GM18507 (cell line): Measurements from ENCODE around the gene NXPH3.
"Not testable (repeated sequence)": the region's sequence is repeated elsewhere in the genome, so short reads cannot be mapped to it uniquely, and the experiment has no call there.

Experiments
- DNase-seq: peaks from one replicate; pipeline ENCODE4 v3.0.0; 2011; ENCODE audit warnings: low read depth; ENCODE audit not compliant: insufficient read length; ENCODE audit errors: extremely low spot score
- FAIRE-seq: peaks from 2 replicates; lab custom pipeline; 2011; peaks lifted over from hg19 to GRCh38; lab: Jason Lieb, UNC

The NXPH3 gene

GRCh38 chr17:49553676-49554335 is 21.9 kb upstream of the NXPH3 start:
- DNase-seq (no peak), FAIRE-seq (no peak)

DNA sequence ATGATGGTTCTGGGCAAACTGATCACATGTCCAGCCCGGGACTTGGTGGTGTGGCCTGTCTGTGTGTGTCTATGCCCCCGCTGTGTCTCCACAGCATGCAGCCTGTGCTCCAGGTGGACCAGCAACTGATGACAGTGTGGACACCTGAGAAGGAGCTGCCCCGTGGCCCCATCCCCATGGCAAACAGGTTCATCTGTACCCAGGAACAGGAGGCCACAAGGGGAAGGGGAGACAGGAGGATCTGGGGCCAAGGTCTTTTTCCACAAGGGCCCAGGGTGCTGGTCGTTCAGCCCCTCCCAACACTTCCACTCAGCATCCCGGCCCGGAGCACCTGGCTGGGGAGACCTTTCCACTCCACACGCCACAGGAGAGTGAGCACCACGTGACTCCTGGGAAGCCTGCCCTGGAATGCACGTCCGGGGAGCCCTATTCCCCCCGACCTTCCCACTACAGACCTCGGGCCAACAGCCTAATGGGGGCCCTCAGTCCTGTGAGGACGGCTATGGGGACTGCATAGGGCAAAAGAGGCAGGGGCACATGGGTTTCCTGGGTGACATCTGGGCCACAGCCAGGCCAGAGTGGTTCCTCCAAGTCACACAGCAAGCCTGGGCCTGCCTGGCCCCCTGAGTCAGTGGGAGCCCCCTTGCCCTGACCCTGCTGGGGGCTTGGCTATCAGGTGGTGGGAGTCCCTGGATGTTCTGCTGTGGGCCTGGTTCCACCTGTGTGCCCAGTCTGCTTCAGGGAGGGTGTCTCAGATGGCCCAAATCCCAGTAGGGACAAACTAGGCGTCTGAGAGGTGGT is 20.8 kb upstream of the NXPH3 start:
- DNase-seq (no peak), FAIRE-seq (no peak)

DNA sequence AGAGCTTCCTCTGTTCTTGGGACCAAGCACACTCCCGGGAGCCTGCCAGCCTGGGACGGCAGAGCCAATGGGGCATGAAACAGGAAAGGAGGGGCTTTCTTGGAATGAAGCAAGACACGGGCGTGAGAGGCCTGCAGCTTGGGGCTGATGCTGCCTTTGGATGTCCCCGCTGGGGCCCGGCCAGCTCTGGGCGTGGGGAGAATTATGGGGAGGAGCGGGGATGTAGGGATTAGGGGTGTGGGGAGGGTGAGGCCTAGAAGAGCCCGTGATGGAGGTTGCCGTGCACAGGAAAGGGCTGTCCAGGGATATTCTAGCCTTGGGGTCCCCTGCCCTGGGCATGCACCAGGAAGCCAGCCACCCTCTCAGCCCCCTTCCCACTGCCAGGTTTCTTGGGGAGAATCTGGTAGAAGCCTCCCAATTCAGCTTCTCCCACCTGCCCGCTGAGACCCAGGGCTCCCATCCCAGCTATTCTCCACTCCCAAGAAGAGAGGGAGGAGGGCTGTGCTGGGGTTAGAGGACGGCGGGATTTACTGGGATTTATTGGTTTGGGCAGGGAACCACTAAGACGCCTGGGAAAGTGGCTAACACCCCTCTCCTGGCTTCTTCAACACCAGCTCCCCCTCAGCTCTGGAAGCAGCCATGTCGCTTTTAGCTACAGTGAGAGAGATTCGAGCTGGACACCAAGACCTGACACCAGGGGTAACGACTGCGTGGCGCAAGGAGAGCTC is 20.0 kb upstream of the NXPH3 start:
- DNase-seq = no peak
- no peak for FAIRE-seq

DNA sequence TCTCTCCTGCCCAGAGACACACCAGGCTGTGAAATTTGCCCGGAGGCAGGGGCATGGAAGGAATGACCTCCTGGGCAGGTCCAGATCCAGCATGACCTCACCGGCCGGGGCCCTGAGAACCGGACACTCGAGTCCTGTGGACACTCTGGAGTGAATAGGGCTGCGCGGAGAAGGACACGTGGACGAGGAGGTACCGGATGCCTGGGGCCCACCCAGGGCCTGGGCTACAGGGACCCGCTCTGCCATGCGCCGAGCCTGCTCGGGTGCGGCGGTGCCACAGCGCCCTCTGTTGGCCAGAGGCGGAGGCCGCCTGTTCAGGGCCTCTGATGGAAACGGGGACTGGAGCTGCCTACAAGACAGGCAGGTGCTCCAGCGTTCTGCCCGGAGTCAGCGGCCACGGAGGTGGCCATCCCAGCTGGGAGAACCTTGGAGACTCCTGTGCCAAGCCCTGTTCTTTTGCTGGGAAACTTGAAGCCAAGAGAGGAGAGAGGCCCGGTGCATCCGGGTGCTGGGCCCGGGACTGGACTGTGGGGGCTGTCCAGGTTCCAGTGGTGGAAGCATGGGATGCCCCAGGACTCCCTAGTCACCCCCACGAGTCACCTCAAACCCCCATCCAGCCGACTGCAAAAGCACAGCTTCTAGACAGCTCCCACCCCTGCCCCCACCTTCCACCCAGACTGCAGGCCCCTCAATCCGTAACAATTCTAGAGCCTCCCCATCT is 19.3 kb upstream of the NXPH3 start:
- DNase-seq (peak; percentile 82), FAIRE-seq (peak; percentile 29)

GRCh38 chr17:49557312-49558024 is 18.2 kb upstream of the NXPH3 start:
- no peak for DNase-seq
- FAIRE-seq = peak; percentile 59

GRCh38 chr17:49564638-49565037 is 11.0 kb upstream of the NXPH3 start:
- DNase-seq = no peak
- no peak for FAIRE-seq

DNA sequence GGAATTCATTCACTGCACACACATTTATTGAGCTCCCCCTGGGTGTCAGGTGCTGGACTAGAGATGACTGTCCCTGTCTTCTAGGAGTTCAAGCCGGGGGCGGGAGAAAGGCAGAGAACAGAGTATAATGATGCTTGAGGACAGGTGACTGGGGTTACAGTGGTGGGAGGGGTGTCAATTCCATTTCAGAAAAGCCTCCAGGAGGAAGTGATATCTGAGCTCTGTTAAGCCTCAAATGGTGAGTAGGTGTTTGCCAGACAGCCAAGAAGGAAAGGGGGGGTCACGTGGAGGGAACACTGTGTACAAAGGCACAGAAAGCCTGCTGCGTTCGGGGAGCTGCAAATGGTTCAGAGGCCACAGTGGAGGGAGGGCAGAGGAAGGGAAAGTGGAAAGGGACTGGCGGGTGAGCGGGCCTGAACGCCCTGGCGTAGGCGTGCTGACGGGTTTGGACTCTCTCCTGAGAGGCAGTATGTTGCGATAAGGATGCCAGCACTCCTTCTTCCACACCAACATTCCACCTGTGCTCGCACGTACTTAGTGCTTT is 9.7 kb upstream of the NXPH3 start:
- FAIRE-seq (peak; percentile 69), DNase-seq (no peak)

DNA sequence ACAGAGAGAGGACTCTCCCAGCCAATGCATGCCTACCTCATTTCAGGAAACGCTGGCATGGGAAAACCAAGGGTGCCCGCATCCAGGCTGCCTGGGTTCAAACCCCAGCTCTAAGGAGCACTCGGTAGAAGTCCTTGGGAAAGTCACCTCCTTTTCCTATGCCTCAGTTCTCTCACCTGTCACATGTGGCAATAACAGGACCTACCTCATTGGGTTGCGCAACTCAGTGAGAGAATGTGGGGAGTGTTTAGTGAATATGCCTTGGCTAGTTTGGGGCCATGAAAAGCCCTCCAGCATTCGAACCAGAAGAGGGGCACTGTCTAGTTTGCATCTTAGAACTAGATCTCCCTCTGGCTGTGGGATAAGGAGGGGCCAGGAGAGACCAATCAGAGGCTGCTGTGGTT is 9.0 kb upstream of the NXPH3 start:
- DNase-seq = no peak
- no peak for FAIRE-seq

GRCh38 chr17:49567104-49567521 is 8.6 kb upstream of the NXPH3 start:
- no peak for FAIRE-seq

GRCh38 chr17:49567871-49568694 is 7.6 kb upstream of the NXPH3 start:
- no peak for DNase-seq
- FAIRE-seq = peak; percentile 89

More at GRCh38 chr17:49567104-49567521, 8.6 kb upstream of the NXPH3 start:
- DNase-seq = no peak

DNA sequence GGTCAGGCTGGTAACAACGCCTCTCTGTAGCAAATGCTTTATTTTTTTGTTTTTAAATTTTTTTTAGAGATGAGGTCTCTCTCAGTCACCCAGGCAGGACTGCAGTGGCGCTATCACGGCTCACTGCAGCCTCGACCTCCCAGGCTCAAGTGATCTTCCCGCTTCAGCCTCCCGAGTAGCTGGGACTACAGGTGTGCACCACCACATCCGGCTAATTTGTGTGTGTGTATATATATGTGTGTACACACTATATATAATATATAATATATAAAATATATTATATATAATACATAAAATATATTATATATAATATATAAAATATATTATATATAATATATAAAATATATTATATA is 7.0 kb upstream of the NXPH3 start:
- not testable (repeated sequence) for DNase-seq, FAIRE-seq

DNA sequence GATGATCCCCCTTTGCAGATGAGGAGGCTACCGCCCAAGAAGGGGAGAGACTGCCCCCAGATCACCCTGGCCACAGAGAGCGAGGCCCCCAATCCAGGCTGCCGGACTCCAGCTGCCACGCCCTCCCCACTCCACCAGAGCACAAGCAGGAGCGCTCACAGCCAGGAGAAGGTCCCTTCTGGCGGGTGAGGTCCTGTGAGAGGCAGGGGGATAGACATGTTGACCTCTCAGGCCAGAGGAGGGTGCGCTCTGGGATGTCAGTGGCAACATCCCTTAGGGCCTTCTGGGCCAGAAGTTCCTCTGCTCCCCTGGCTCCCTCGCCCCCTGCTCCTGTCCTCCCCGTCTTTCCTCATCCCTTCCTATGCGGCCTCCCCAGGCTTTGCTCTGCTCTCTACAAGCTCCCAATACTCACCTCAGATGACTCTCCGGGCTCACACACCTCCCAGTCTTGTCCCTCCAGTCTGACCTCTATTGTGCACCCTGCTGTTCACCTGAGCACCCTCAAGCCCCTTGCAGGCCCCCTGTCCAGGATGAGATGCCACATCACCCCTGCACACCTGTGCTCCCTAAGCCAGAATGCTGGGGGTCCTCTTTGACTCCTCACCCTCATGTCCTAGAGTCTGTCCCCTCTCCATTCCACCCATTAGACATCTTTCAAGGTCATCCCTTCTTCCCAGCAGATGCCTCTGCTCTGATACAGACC is 5.0 kb upstream of the NXPH3 start:
- FAIRE-seq (no peak), DNase-seq (no peak)

DNA sequence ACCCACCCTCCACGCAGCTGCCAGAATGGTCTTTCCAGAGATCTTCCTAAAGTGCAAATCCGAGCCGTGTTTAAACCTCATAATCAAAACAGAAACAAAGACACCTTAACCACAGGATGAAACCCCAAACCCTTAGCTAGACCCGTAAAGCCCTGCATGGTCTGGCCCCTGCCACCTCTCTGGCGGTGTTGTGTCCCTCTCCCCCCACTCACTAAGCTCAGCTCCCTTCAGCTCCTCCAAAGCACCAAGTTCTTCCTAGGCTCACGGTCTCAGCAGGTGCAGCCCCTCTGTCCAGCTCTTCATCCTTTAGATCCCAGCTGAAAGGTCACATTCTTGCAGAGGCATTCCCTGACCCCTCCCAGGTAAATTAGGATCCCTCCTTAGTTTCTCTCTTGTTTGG is 4.4 kb upstream of the NXPH3 start:
- DNase-seq = no peak
- FAIRE-seq = no peak

GRCh38 chr17:49571764-49572163 is 3.9 kb upstream of the NXPH3 start:
- DNase-seq (no peak), FAIRE-seq (no peak)

DNA sequence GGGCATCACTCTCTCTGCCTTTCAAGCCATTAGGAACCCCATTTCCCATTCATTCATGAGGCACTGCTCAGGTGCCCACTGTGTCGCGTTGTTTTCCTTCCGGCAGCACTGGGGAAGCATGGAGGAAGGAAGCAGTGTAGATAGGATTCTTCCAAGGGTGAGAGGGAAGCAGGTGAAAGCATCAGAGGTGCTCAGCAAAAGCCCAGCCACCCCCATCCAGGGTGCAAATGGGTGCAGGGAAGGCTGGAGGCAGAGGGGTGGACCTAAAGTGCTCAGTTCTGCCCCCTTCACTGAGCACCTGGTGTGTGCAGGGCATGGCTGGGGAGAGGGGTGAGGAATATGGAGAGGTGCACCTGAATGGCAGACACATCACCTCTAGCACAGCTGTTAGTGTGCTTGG is 3.4 kb upstream of the NXPH3 start:
- DNase-seq (no peak), FAIRE-seq (no peak)

DNA sequence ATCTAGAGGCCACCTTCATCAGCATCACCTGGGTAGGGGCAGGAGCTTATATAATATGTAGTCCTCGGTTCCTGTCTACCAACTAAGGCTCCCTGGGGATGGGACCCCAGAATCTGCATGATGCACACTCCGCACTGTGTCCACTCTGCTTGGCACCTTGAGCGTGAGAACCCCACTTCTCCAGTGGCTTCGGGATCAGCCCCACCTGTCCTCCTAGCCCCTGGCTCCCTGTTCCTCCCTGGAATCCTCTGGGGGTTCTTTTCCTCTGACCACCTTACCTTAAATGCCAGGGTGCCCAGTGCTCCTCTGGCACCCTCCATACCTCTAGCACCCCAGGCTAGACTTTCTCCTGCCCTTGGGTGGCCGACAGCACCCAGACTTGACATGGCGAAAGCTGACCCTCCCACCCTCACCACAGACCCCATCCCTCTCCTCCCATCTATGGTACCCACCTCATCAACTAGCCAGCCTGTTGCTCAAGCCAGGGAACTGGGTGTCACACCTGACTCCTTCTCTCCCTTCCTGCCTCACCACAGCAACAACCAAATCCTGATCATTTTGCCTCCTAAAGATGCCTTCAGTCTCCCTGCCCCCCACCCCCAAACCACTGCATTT is 2.8 kb upstream of the NXPH3 start:
- DNase-seq (no peak), FAIRE-seq (no peak)
